Activated CD8-positive, alpha-beta memory T cell treated with anti-CD3 and anti-CD28 coated beads, Interleukin-2, amount 50 U/mL, for 48 hours (primary cell): ENCODE results near the gene PKHD1.

Source experiments
- DNase-seq: peaks from one replicate; pipeline ENCODE4 v3.0.0-alpha.2; 2020

PKHD1 gene

GRCh38 chr6:52087498-52087999 lies at the start of gene PKHD1:
TSS of gene PKHD1 (minus strand) at chr6:52087613. CDS start at chr6:52084933, 2,680 bp downstream.
- DNase-seq = no peak

- DNase-seq = no peak
Measured at GRCh38 chr6:52136934-52137467, 49.6 kb upstream of the PKHD1 start.

GRCh38 chr6:52136055-52136454 lies 48.6 kb upstream of the PKHD1 start:
- DNase-seq = no peak

- no peak for DNase-seq
Measured at GRCh38 chr6:52135217-52135616, 47.8 kb upstream of the PKHD1 start.

GRCh38 chr6:52134011-52134410 lies 46.6 kb upstream of the PKHD1 start:
- DNase-seq = no peak

- DNase-seq = no peak
Measured at GRCh38 chr6:52133324-52133723, 45.9 kb upstream of the PKHD1 start.

- no peak for DNase-seq
Measured at GRCh38 chr6:52132292-52132691, 44.9 kb upstream of the PKHD1 start.

- DNase-seq = no peak
Measured at GRCh38 chr6:52130440-52130839, 43.0 kb upstream of the PKHD1 start.

- no peak for DNase-seq
Measured at GRCh38 chr6:52127957-52128356, 40.5 kb upstream of the PKHD1 start.

GRCh38 chr6:52126231-52126630 lies 38.8 kb upstream of the PKHD1 start:
- DNase-seq = no peak

GRCh38 chr6:52125572-52125971 lies 38.2 kb upstream of the PKHD1 start:
- no peak for DNase-seq

GRCh38 chr6:52125139-52125538 lies 37.7 kb upstream of the PKHD1 start:
- no peak for DNase-seq

GRCh38 chr6:52124126-52125121 lies 37.0 kb upstream of the PKHD1 start:
- DNase-seq = no peak

- DNase-seq = no peak
Measured at GRCh38 chr6:52123251-52123650, 35.8 kb upstream of the PKHD1 start.

- no peak for DNase-seq
Measured at GRCh38 chr6:52117352-52117751, 29.9 kb upstream of the PKHD1 start.

- no peak for DNase-seq
Measured at GRCh38 chr6:52116605-52116948, 29.2 kb upstream of the PKHD1 start.

GRCh38 chr6:52115891-52116604 lies 28.6 kb upstream of the PKHD1 start:
- no peak for DNase-seq

- no peak for DNase-seq
Measured at GRCh38 chr6:52115145-52115741, 27.8 kb upstream of the PKHD1 start.

- no peak for DNase-seq
Measured at GRCh38 chr6:52109171-52109571, 21.8 kb upstream of the PKHD1 start.

- no peak for DNase-seq
Measured at GRCh38 chr6:52108128-52108527, 20.7 kb upstream of the PKHD1 start.

- no peak for DNase-seq
Measured at GRCh38 chr6:52106994-52107393, 19.6 kb upstream of the PKHD1 start.

- no peak for DNase-seq
Measured at GRCh38 chr6:52104979-52105378, 17.6 kb upstream of the PKHD1 start.

- DNase-seq = no peak
Measured at GRCh38 chr6:52103623-52104022, 16.2 kb upstream of the PKHD1 start.
